Stimulated activated naive B cell treated with anti-CD40 and anti-IgM and Interleukin-4, amounts not matched to agents 10 μg/mL and 1 μg/mL and 100 μg/mL, for 72 hours (primary cell): ENCODE results near the gene TMOD2.

Experiments
- ATAC-seq, 2 donors: fragments of 150-1000 bp; cut with Tn5 transposase; replicated peaks; 2 replicates each; pipeline ENCODE4 v1.10.0; 2021; ENCODE audit warnings: moderate library complexity in 1 of 2
- DNase-seq: peaks from one replicate; pipeline ENCODE4 v3.0.0; 2021
- H3K27ac Mint-ChIP-seq: one replicate; pipeline ENCODE4 v1.8.0; 2022; ENCODE audit warnings: mild to moderate bottlenecking, mixed read lengths
- H3K27me3 Mint-ChIP-seq, 2 donors: one replicate each; pipeline ENCODE4 v1.8.0; 2022; ENCODE audit warnings: mixed read lengths in 2 of 2
- H3K36me3 Mint-ChIP-seq, 2 donors: one replicate each; pipeline ENCODE4 v1.8.0; 2022; ENCODE audit warnings: mixed read lengths in 2 of 2, mild to moderate bottlenecking in 1 of 2
- H3K4me1 Mint-ChIP-seq, 2 donors: one replicate each; pipeline ENCODE4 v1.8.0; 2022; ENCODE audit warnings: mixed read lengths in 2 of 2, mild to moderate bottlenecking in 1 of 2
- H3K4me3 Mint-ChIP-seq, 2 donors: one replicate each; pipeline ENCODE4 v1.8.0; 2022; ENCODE audit warnings: mild to moderate bottlenecking in 2 of 2, mixed read lengths in 2 of 2, moderate library complexity in 1 of 2
- H3K9me3 Mint-ChIP-seq, 2 donors: one replicate each; pipeline ENCODE4 v1.8.0; 2022; ENCODE audit warnings: mixed read lengths in 2 of 2, mild to moderate bottlenecking in 1 of 2

TMOD2 gene

DNA sequence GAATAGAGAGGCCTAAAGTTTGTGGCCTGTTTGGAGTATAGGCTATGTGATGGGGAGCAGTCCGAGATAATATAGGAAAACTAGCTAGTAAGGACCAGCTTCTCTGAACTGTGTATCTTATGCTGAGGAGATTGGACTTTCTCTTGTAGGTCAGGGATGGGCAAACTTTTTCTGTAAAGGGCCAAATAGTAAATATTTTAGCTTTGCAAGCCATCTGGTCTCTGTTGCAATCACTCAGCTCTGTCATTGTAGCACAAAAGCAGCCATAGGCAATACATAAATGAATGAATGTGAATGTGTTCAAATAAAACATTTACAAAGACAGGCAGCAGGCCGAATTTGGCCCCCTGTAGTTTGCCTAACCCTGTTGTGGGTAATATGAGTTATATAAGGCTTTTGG, 102.6 kb downstream of the TMOD2 start:
- DNase-seq (no peak), ATAC-seq (no peak)
- Mint-ChIP-seq H3K4me3 (no peak overlapping the region), H3K36me3 (peaks cover 3 to 8% of the 10 kb centered on the region in 2 donors), H3K27me3 (no peaks in the 10 kb centered on the region), H3K9me3 (peaks cover 0 to under 1% of the 10 kb centered on the region in 2 donors), H3K4me1 (peaks cover 33 to 65% of the 10 kb centered on the region in 2 donors), H3K27ac (no peak overlapping the region)

DNA sequence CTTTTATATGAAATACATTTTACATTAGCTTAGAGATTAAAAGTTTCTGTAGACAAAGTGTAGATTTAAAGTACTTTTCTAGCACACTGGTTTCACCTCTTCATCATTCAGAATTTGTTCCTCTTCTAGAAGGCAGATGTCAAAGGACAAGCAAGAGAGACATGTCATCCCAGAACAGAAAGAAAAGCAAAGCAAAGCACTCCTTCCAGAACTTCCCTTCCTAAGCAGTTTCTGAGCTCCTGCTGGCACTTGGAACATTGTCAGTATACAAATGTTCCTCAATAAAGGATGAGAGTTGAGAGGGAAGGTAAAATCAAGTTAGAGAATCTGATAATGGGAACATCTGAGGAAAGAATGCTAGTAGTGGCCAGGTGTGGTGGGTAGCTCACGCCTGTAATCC, 104.2 kb downstream of the TMOD2 start:
- H3K4me3 Mint-ChIP-seq = no peak overlapping the region
- H3K36me3 Mint-ChIP-seq = peaks cover 10 to 17% of the 10 kb centered on the region in 2 donors
- peaks cover 30 to 53% of the 10 kb centered on the region in 2 donors for H3K4me1 Mint-ChIP-seq
- H3K27ac Mint-ChIP-seq = peak overlapping the region; percentile 47
- DNase-seq = no peak
- peaks cover 0 to 2% of the 10 kb centered on the region in 2 donors for H3K9me3 Mint-ChIP-seq
- no peaks in the 10 kb centered on the region for H3K27me3 Mint-ChIP-seq
- no peak for ATAC-seq

DNA sequence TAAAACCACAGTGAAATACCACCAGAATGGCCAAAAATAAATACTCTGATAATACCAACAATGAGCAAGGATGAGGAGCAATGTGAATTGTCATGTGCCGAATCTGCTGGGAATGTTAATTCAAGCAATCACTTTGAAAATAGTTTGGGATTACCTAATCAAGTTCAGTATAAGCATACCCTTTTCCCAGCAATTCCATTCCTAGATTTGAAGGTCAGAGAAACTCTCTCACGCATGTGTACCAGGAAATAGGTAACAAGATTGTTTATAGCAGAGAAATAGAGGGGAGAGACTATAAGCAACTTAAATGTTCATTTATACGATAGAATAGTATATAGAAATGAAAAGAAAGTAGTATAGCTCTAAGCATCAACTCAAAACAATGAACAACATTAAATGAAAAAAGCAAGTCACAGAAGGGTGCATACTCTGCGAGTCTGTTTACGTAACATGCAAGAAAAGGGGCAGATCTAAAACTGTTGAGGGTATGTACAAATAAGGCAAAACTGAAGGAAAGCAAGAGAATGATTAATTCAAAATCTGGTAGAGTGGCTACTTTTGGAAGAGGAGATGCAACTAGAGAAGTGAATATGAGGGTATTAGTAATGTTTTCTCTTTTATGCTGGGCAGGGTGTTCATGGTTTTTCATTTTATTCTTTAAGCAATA, 105.5 kb downstream of the TMOD2 start:
- no peak overlapping the region for H3K27ac Mint-ChIP-seq
- H3K9me3 Mint-ChIP-seq = peaks cover 0 to 2% of the 10 kb centered on the region in 2 donors
- no peaks in the 10 kb centered on the region for H3K27me3 Mint-ChIP-seq
- ATAC-seq = no peak
- H3K4me1 Mint-ChIP-seq = peaks cover 34 to 54% of the 10 kb centered on the region in 2 donors
- H3K4me3 Mint-ChIP-seq = no peak overlapping the region
- no peak for DNase-seq
- H3K36me3 Mint-ChIP-seq = peaks cover 10 to 22% of the 10 kb centered on the region in 2 donors

DNA sequence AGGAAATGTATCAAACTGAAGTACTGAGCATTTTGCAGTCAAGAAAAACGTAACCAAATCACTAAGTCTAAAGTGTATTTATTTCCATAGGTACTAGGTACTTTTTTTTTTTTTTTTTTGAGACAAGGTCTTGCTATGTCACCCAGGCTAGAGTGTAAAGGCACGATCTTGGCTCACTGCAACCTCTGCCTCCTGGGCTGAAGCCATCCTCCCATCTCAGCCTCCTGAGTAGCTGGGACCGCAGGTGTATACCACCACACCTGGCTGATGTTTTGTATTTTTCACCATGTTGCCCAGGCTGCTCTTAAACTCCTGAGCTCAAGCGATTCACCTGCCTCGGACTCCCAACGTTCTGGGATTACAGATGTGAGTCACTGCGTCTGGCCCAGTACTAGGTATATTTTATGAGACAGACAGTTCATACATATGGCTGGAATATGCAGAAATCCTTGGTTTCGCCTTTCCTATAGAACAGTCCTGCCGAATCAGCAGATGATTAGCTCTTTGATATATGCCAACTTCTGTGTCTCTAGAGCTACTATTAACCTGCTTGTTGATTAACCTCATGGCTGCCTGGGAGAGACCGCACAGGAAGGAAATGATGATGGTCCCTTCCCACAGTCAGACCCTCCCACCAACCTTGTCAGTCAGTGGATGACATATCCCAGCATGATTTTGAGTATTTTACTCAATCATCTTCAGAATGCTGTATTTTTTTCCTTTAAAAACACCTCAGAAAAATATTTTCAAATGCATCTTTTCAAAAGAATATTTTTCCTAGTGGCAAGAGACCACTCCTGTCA, 110.4 kb downstream of the TMOD2 start:
- no peak for DNase-seq
- ATAC-seq = peak in 1 of 2 donors; percentile 66
- no peaks in the 10 kb centered on the region for H3K27me3 Mint-ChIP-seq
- no peak overlapping the region for H3K27ac Mint-ChIP-seq
- peaks cover 18 to 28% of the 10 kb centered on the region in 2 donors for H3K4me1 Mint-ChIP-seq
- peaks cover 0 to 2% of the 10 kb centered on the region in 2 donors for H3K9me3 Mint-ChIP-seq
- H3K4me3 Mint-ChIP-seq = no peak overlapping the region
- peaks cover 37 to 48% of the 10 kb centered on the region in 2 donors for H3K36me3 Mint-ChIP-seq

DNA sequence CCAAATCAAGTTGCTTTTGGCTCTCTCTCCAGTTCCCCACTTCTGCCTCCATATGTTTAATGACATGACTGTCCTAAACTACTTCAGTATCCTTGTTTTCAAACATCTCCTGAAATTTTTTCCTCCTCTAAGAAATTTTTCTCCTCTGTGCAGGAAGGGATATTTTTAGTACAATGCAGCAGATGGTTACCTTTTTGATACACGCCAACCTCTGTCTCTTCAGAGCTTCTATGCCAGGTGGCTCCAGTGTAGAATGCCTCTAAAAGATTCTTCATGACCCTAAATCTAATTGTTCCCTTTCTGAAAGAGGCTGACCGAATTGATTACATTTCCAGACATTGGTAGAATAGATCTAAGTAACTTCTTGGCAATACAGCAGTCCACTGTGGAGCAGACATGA, 111.7 kb downstream of the TMOD2 start:
- peaks cover 14 to 23% of the 10 kb centered on the region in 2 donors for H3K4me1 Mint-ChIP-seq

DNA sequence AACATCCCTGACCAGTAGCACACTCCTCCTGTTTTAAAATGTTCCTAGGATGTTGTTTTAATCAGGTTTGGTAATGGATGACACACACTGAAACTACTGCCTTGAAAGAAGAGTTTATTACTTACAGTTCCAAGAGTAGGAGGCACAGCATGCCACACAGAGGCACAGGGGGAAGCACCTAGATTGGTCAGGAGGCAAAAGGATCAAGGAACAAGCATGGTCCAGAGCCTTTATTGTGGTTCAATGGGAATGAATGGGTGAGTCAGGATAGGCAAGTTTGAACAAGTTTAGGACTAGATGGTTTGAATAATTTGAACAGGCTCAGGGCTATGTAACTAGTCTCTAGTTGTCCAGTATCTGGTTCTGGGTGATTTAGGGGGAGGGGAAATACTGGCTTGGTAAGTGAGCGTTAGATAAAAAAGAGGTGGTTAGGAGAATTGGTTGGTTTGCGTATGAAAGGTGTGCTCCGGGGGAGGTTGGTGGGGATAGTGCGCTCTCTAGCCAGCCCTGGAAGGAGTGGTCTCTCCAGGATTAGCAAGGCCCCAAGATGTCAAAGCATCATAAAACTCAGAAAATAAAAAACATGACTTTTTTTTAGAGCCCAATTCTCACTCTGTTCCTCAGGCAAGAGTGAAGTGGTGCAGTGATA, 113.1 kb downstream of the TMOD2 start:
- DNase-seq (no peak), ATAC-seq (no peak)
- Mint-ChIP-seq H3K9me3 (no peaks in the 10 kb centered on the region), H3K27ac (no peak overlapping the region), H3K4me3 (no peak overlapping the region), H3K36me3 (peaks cover 43 to 58% of the 10 kb centered on the region in 2 donors), H3K27me3 (no peaks in the 10 kb centered on the region), H3K4me1 (peaks cover 14 to 20% of the 10 kb centered on the region in 2 donors)

More for the DNA sequence above, 111.7 kb downstream of the TMOD2 start:
- Mint-ChIP-seq H3K4me3 (no peak overlapping the region), H3K27me3 (no peaks in the 10 kb centered on the region), H3K36me3 (peaks cover 40 to 56% of the 10 kb centered on the region in 2 donors), H3K9me3 (peaks cover 0 to 2% of the 10 kb centered on the region in 2 donors), H3K27ac (no peak overlapping the region)
- ATAC-seq (no peak), DNase-seq (no peak)

DNA sequence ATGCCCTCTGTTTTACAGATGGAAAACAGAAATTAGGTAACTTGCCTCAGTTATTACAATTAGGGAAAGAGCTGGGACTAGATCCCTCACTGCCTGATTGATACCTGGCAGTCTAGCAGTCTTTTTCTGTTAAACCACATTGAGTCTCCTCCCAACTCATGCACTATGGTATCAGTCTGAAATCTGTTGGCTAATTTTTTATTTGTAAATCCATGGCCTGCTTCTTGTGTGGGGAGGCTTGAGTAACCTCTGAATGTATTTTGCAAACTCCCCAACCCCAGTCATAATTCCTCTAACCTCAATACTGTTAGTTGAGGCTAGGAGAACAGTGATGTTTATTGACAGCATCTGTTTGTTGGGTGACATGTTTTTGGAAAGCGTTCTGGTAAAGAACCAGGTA, 113.9 kb downstream of the TMOD2 start:
- DNase-seq (no peak), ATAC-seq (no peak)
- H3K9me3 Mint-ChIP-seq = no peaks in the 10 kb centered on the region
- H3K27me3 Mint-ChIP-seq = no peaks in the 10 kb centered on the region
- H3K36me3 Mint-ChIP-seq = peaks cover 44 to 55% of the 10 kb centered on the region in 2 donors
- no peak overlapping the region for H3K4me3 Mint-ChIP-seq
- H3K4me1 Mint-ChIP-seq = peaks cover 8 to 20% of the 10 kb centered on the region in 2 donors
- H3K27ac Mint-ChIP-seq = no peak overlapping the region
